Small intestine (tissue), 7 donors: ENCODE data around the gene CHRND. TPM values are rescaled to one million over a fixed set of nuclear protein-coding genes. Genes with fewer than 3 reads are reported as not detected.

Experiments
- DNase-seq, 2 donors: peaks; one replicate each; pipeline versions ENCODE4 v3.0.0 to v3.0.0-alpha.2; 2013
- FAIRE-seq: peaks from 2 replicates; lab custom pipeline; 2012; peaks lifted over from hg19 to GRCh38; lab: Jason Lieb, UNC
- H3K27ac ChIP-seq, 3 donors: one replicate each; pipeline ENCODE4 v1.5.1; 2013; ENCODE audit warnings: low read length in 2 of 3, mild to moderate bottlenecking in 2 of 3, control low read depth in 1 of 3, inconsistent platforms in 1 of 3, low read depth in 1 of 3, moderate library complexity in 1 of 3
- H3K27me3 ChIP-seq, 3 donors: one replicate each; pipeline ENCODE4 v1.6.1; 2013; ENCODE audit warnings: low read length in 3 of 3, inconsistent platforms in 1 of 3; ENCODE audit not compliant: control insufficient read depth in 3 of 3, insufficient read depth in 3 of 3
- H3K36me3 ChIP-seq, 3 donors: one replicate each; pipeline ENCODE4 v1.6.1; 2013; ENCODE audit warnings: low read length in 3 of 3, inconsistent platforms in 1 of 3, low read depth in 1 of 3, mild to moderate bottlenecking in 1 of 3, moderate library complexity in 1 of 3; ENCODE audit not compliant: control insufficient read depth in 3 of 3, insufficient read depth in 2 of 3
- H3K4me1 ChIP-seq, 3 donors: one replicate each; pipeline ENCODE4 v1.6.1; 2013; ENCODE audit warnings: low read length in 2 of 3, inconsistent platforms in 1 of 3, low read depth in 1 of 3, mild to moderate bottlenecking in 1 of 3, moderate library complexity in 1 of 3; ENCODE audit not compliant: control insufficient read depth in 3 of 3, insufficient read depth in 2 of 3
- H3K4me3 ChIP-seq, 3 donors: one replicate each; pipeline ENCODE4 v1.5.1; 2013; ENCODE audit warnings: low read length in 3 of 3, control low read depth in 1 of 3, inconsistent platforms in 1 of 3, low read depth in 1 of 3, mild to moderate bottlenecking in 1 of 3, moderate library complexity in 1 of 3
- H3K9me3 ChIP-seq, 2 donors: one replicate each; pipeline ENCODE4 v1.6.1; 2013; ENCODE audit warnings: low read depth in 1 of 2, low read length in 1 of 2; ENCODE audit not compliant: control insufficient read depth in 2 of 2, insufficient read depth in 1 of 2
- WGBS, 3 donors: extraction: QIAGEN DNeasy Blood & Tissue Kit; methylation state at CpG; one replicate each; pipeline ENCODE4 v1.1.7; 2013; 5-methylcytosine and 5-hydroxymethylcytosine counted together
- polyA plus RNA-seq, 4 donors: library from polyadenylated mRNA; stranded (reverse) in 3 of 4; unstranded in 1 of 4; fragments of 200-250 nt in 3 of 4; fragments of 120-200 nt in 1 of 4; gene quantifications; one replicate each; pipeline versions ENCODE4 v1.2.1 to v1.2.3, GENCODE V29; 2013
- donor health status: healthy with polysubstance abuse.
- donor health status: control.
- donor health status: control.
- donor health status: Bipolar disorder and iron deficiency.
- donor health status: healthy.

The CHRND gene
- polyA plus RNA-seq, 4 donors: 0.53 TPM; not detected in 3

- Histone ChIP-seq H3K4me1 (no peaks in the 10 kb centered on the region), H3K27me3 (peaks cover 0 to 33% (median 3%) of the 10 kb centered on the region in 3 donors), H3K9me3 (peaks cover 0 to 6% of the 10 kb centered on the region in 2 donors), H3K36me3 (peaks cover 0 to 5% (median 0%) of the 10 kb centered on the region in 3 donors), H3K27ac (no peak overlapping the region), H3K4me3 (no peak overlapping the region)
- 21 to 46% (median 35%) methylated on average over 4 of the region's 4 CpGs for WGBS, 3 donors
- DNase-seq (no peak), FAIRE-seq (no peak)
Observed at GRCh38 chr2:232538671-232539070, 12.7 kb downstream of the CHRND start.

GRCh38 chr2:232539298-232540231, 13.6 kb downstream of the CHRND start, which contains the start of gene CHRNG:
TSS of gene CHRNG (plus strand) at chr2:232539692. CDS start at chr2:232539748, 56 bp downstream.
- DNase-seq (no peak), FAIRE-seq (no peak)
- Histone ChIP-seq H3K27ac (no peak within 1 kb of the TSS), H3K9me3 (peaks cover 0 to 6% of the 10 kb centered on the region in 2 donors), H3K27me3 (peaks cover 0 to 33% (median 3%) of the 10 kb centered on the region in 3 donors), H3K4me1 (no peaks in the 10 kb centered on the region), H3K4me3 (no peak within 1 kb of the TSS), H3K36me3 (peaks cover 0 to 14% (median 0%) of the 10 kb centered on the region in 3 donors)
- 52 to 61% (median 58%) methylated on average over 22 to 23 of the region's 23 CpGs for WGBS, 3 donors

GRCh38 chr2:232540441-232541041, 14.6 kb downstream of the CHRND start:
- H3K4me1 ChIP-seq: no peaks in the 10 kb centered on the region
- 64 to 77% (median 67%) methylated on average over 17 of the region's 17 CpGs for WGBS, 3 donors
- H3K4me3 ChIP-seq: no peak overlapping the region
- FAIRE-seq: no peak
- H3K27me3 ChIP-seq: peaks cover 0 to 30% (median 3%) of the 10 kb centered on the region in 3 donors
- no peak for DNase-seq
- H3K27ac ChIP-seq: no peak overlapping the region
- peaks cover 0 to 20% (median 0%) of the 10 kb centered on the region in 3 donors for H3K36me3 ChIP-seq
- H3K9me3 ChIP-seq: peaks cover 0 to 10% of the 10 kb centered on the region in 2 donors

GRCh38 chr2:232541195-232541960, 15.4 kb downstream of the CHRND start:
- FAIRE-seq (no peak), DNase-seq (peak in 1 of 2 donors; percentile 28)
- Histone ChIP-seq H3K9me3 (peaks cover 0 to 9% of the 10 kb centered on the region in 2 donors), H3K4me3 (no peak overlapping the region), H3K27ac (no peak overlapping the region), H3K27me3 (peaks cover 0 to 23% (median 2%) of the 10 kb centered on the region in 3 donors), H3K36me3 (peaks cover 0 to 25% (median 0%) of the 10 kb centered on the region in 3 donors), H3K4me1 (no peaks in the 10 kb centered on the region)
- WGBS, 3 donors: 41 to 59% (median 56%) methylated on average over 19 of the region's 19 CpGs

GRCh38 chr2:232541961-232542714, 16.2 kb downstream of the CHRND start:
- 47 to 66% (median 57%) methylated on average over 9 of the region's 9 CpGs for WGBS, 3 donors

GRCh38 chr2:232542715-232543467, 16.9 kb downstream of the CHRND start:
- FAIRE-seq (no peak), DNase-seq (no peak)
- Histone ChIP-seq H3K4me3 (no peak overlapping the region), H3K27me3 (peaks cover 0 to 18% (median 0%) of the 10 kb centered on the region in 3 donors), H3K36me3 (peaks cover 0 to 31% (median 0%) of the 10 kb centered on the region in 3 donors), H3K27ac (no peak overlapping the region), H3K9me3 (peaks cover 0 to 11% of the 10 kb centered on the region in 2 donors), H3K4me1 (no peaks in the 10 kb centered on the region)
- 88 to 93% (median 89%) methylated on average over 18 to 20 of the region's 20 CpGs for WGBS, 3 donors

More at GRCh38 chr2:232541961-232542714, 16.2 kb downstream of the CHRND start:
- DNase-seq (no peak), FAIRE-seq (no peak)
- Histone ChIP-seq H3K9me3 (peaks cover 0 to 11% of the 10 kb centered on the region in 2 donors), H3K27me3 (peaks cover 0 to 23% (median 0%) of the 10 kb centered on the region in 3 donors), H3K4me1 (no peaks in the 10 kb centered on the region), H3K27ac (no peak overlapping the region), H3K4me3 (no peak overlapping the region), H3K36me3 (peaks cover 0 to 31% (median 0%) of the 10 kb centered on the region in 3 donors)

- FAIRE-seq: no peak
Observed at GRCh38 chr2:232543491-232543890, 17.5 kb downstream of the CHRND start.

More at GRCh38 chr2:232543491-232543890, 17.5 kb downstream of the CHRND start:
- H3K36me3 ChIP-seq: peaks cover 0 to 31% (median 0%) of the 10 kb centered on the region in 3 donors
- no peaks in the 10 kb centered on the region for H3K4me1 ChIP-seq
- WGBS, 3 donors: 82 to 94% (median 86%) methylated on average over 14 of the region's 14 CpGs
- H3K9me3 ChIP-seq: peaks cover 0 to 15% of the 10 kb centered on the region in 2 donors
- H3K27ac ChIP-seq: no peak overlapping the region
- peaks cover 0 to 12% (median 0%) of the 10 kb centered on the region in 3 donors for H3K27me3 ChIP-seq
- DNase-seq: no peak
- no peak overlapping the region for H3K4me3 ChIP-seq
